SK-N-SH (cell line): Measurements from ENCODE around the gene PELI2. TPM values are rescaled to one million over a fixed set of nuclear protein-coding genes. Genes with fewer than 3 reads are reported as not detected.
A peak's percentile ranks its signal among the peaks of the same experiment; 100 is the strongest.

Experiments
- CTCF ChIA-PET: fragments of 300-600, 350-600 bp; formaldehyde crosslinking; extraction: SDS; loops from one replicate; lab custom pipeline; 2021; lab: Yijun Ruan, JAX
- POLR2A ChIA-PET: fragments of 350-600 bp; sonication (Branson Sonifier 250); formaldehyde crosslinking; extraction: SDS; loops from one replicate; lab custom pipeline; 2020; ENCODE audit warnings: antibody characterized with exemption, inconsistent platforms; lab: Yijun Ruan, JAX
- DNase-seq: peaks from one replicate; pipeline ENCODE4 v3.0.0; 2012
- H2AFZ ChIP-seq: fragments of 200-600 bp; sonication (generic); 2 replicates; pipeline ENCODE4 v1.8.1; 2016; ENCODE audit warnings: antibody characterized with exemption, mild to moderate bottlenecking, low read depth
- H3F3A ChIP-seq: fragments of 200-600 bp; sonication (generic); replicated peaks from 2 replicates; pipeline ENCODE3; 2016; ENCODE audit warnings: antibody characterized with exemption, mild to moderate bottlenecking; ENCODE audit not compliant: insufficient read depth
- H3K27ac ChIP-seq, 2 experiments: fragments of 200-500 bp in 1 of 2; fragments of 200-600 bp in 1 of 2; sonication (Bioruptor generic) in 1 of 2; sonication (generic), shearing (Covaris generic) in 1 of 2; 2 replicates each; pipeline versions ENCODE4 v1.5.1 to v1.6.1; 2014 to 2016; ENCODE audit warnings: low read depth in 2 of 2, inconsistent platforms in 1 of 2, low read length in 1 of 2, mild to moderate bottlenecking in 1 of 2, mixed read lengths in 1 of 2
- H3K27me3 ChIP-seq: fragments of 200-600 bp; sonication (generic), shearing (Covaris generic); 2 replicates; pipeline ENCODE4 v1.6.1; 2016; ENCODE audit warnings: mixed run types; ENCODE audit not compliant: insufficient read depth
- H3K36me3 ChIP-seq, 2 experiments: fragments of 200-500 bp in 1 of 2; fragments of 200-600 bp in 1 of 2; sonication (Bioruptor generic) in 1 of 2; sonication (generic) in 1 of 2; replicated peaks in 1 of 2; 2 replicates each; pipeline versions ENCODE3 to v1.5.1; 2014 to 2016; ENCODE audit warnings: low read length in 1 of 2, mild to moderate bottlenecking in 1 of 2; ENCODE audit not compliant: insufficient read depth in 2 of 2, control insufficient read depth in 1 of 2
- H3K4me1 ChIP-seq, 2 experiments: fragments of 200-500 bp in 1 of 2; fragments of 200-600 bp in 1 of 2; sonication (Bioruptor generic) in 1 of 2; sonication (generic), shearing (Covaris generic) in 1 of 2; 2 replicates each; pipeline versions ENCODE4 v1.5.1 to v1.6.1; 2014 to 2016; ENCODE audit warnings: low read depth in 1 of 2, low read length in 1 of 2, mixed run types in 1 of 2; ENCODE audit not compliant: insufficient read depth in 2 of 2, control insufficient read depth in 1 of 2
- H3K4me2 ChIP-seq: fragments of 200-600 bp; sonication (generic), shearing (Covaris generic); 2 replicates; pipeline ENCODE4 v1.6.1; 2017; ENCODE audit warnings: mixed run types
- H3K4me3 ChIP-seq, 2 experiments: fragments of 200-500 bp in 1 of 2; fragments of 200-600 bp in 1 of 2; sonication (Bioruptor generic) in 1 of 2; sonication (generic), shearing (Covaris generic) in 1 of 2; 2 replicates each; pipeline versions ENCODE4 v1.5.1 to v1.8.1; 2014 to 2016; ENCODE audit warnings: low read depth in 2 of 2, inconsistent platforms in 1 of 2, low read length in 1 of 2, mild to moderate bottlenecking in 1 of 2, mixed read lengths in 1 of 2, moderate library complexity in 1 of 2
- H3K79me2 ChIP-seq: fragments of 200-600 bp; sonication (generic); 2 replicates; pipeline ENCODE4 v1.8.1; 2017; ENCODE audit warnings: mild to moderate bottlenecking; ENCODE audit not compliant: insufficient read depth
- H3K9ac ChIP-seq: fragments of 200-600 bp; sonication (generic); 2 replicates; pipeline ENCODE4 v1.6.1; 2017; ENCODE audit warnings: mixed run types
- H3K9me2 ChIP-seq: fragments of 200-600 bp; sonication (generic); 2 replicates; pipeline ENCODE4 v1.6.1; 2017; ENCODE audit warnings: mixed run types
- H3K9me3 ChIP-seq: fragments of 200-600 bp; sonication (generic); 2 replicates; pipeline ENCODE4 v1.6.1; 2017; ENCODE audit warnings: mixed run types, mild to moderate bottlenecking, moderate library complexity
- H4K20me1 ChIP-seq: fragments of 200-600 bp; sonication (generic); 2 replicates; pipeline ENCODE4 v1.6.1; 2017; ENCODE audit warnings: mild to moderate bottlenecking, mixed run types; ENCODE audit not compliant: insufficient read depth
- CHD2 ChIP-seq: fragments of 150-350 bp; IDR thresholded peaks from 2 replicates; pipeline ENCODE4 v1.6.1; 2018; ENCODE audit warnings: low read length; ENCODE audit not compliant: partially characterized antibody
- CTCF ChIP-seq: fragments of 200-600 bp; sonication (generic); IDR thresholded peaks from 2 replicates; pipeline ENCODE4 v1.6.1; 2017; ENCODE audit warnings: antibody characterized with exemption, mild to moderate bottlenecking, moderate library complexity
- ELF1 ChIP-seq: IDR thresholded peaks from 2 replicates; pipeline ENCODE4 v1.4.0; 2012
- FOXJ3 ChIP-seq: sonication (generic); formaldehyde crosslinking; IDR thresholded peaks from 2 replicates; pipeline ENCODE4 v1.5.1; 2020; ENCODE audit warnings: mild to moderate bottlenecking, missing genetic modification reagents
- IRF3 ChIP-seq: fragments of 150-350 bp; IDR thresholded peaks from 2 replicates; pipeline ENCODE4 v1.6.1; 2016; ENCODE audit warnings: mild to moderate bottlenecking, low read depth, low read length
- JUND ChIP-seq: IDR thresholded peaks from 2 replicates; pipeline ENCODE4 v1.4.0; 2012
- MXI1 ChIP-seq: IDR thresholded peaks from 2 replicates; pipeline ENCODE4 v1.6.1; 2012; ENCODE audit warnings: mild to moderate bottlenecking, low read depth, low read length, improper control_type of control experiment
- NFIC ChIP-seq: IDR thresholded peaks from 2 replicates; pipeline ENCODE4 v1.4.0; 2012; ENCODE audit warnings: borderline replicate concordance
- REST ChIP-seq: IDR thresholded peaks from 2 replicates; pipeline ENCODE4 v1.6.1; 2012; ENCODE audit warnings: mild to moderate bottlenecking, low read depth, low read length, moderate library complexity
- SMC3 ChIP-seq: IDR thresholded peaks from 2 replicates; pipeline ENCODE4 v1.6.1; 2012; ENCODE audit warnings: low read depth, low read length, improper control_type of control experiment
- TAF1 ChIP-seq: IDR thresholded peaks from 2 replicates; pipeline ENCODE4 v1.6.1; 2012; ENCODE audit warnings: low read depth, mild to moderate bottlenecking, low read length, moderate library complexity, borderline replicate concordance
- USF1 ChIP-seq: IDR thresholded peaks from 2 replicates; pipeline ENCODE4 v1.4.0; 2012; ENCODE audit warnings: low read depth, borderline replicate concordance
- WGBS: methylation state at CpG from one replicate; pipeline ENCODE4 v1.1.6; 2017; ENCODE audit warnings: low lambda C conversion rate; 5-methylcytosine and 5-hydroxymethylcytosine counted together
- polyA plus RNA-seq, 3 experiments: library from polyadenylated mRNA; depleted of rRNA; stranded (reverse); fragments of >200 nt; gene quantifications; 2 replicates each; pipeline ENCODE4 v1.2.3, GENCODE V29; 2012

PELI2 gene
- polyA plus RNA-seq, 1 of the 3 experiments (the other 2 are of a cell fraction) = not detected

DNA sequence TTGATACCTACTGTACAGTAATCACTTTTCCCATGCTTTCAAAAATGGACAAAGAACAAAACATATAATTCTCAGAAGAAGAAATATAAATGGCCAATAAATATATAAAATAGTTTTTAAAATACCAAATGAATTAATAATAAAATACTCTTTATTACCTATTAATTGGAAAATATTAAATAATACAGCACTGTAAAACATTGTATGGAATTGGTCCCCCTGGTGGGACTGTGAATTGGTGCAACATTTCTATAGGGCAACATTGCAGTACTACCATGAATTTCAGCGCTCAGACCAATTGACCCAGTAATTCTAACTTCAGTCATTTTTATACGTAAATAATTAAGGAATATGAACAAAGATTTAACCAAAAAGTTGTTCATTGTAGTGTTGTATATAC is 162.6 kb downstream of the PELI2 start:
- CTCF ChIA-PET = no interaction called here
- H3K4me1 ChIP-seq = no peaks in the 10 kb centered on the region
- no peak overlapping the region for H3K4me3 ChIP-seq
- no peaks in the 10 kb centered on the region for H3K9me2 ChIP-seq
- no peaks in the 10 kb centered on the region for H3K36me3 ChIP-seq
- no peak for DNase-seq
- TF ChIP-seq IRF3 = no peak
- TF ChIP-seq USF1 = no peak
- peak; percentile 32; the same call in 1 of the 2 replicates for TF ChIP-seq CTCF
- TF ChIP-seq, all 33 proteins: peak for 1
- Histone ChIP-seq H4K20me1 (no peaks in the 10 kb centered on the region), H3K9me3 (no peaks in the 10 kb centered on the region), H2AFZ (no peak overlapping the region), H3F3A (no peaks in the 10 kb centered on the region), H3K27ac (no peak overlapping the region), H3K4me2 (no peak overlapping the region), H3K9ac (no peak overlapping the region), H3K79me2 (no peaks in the 10 kb centered on the region), H3K27me3 (peaks cover 15% of the 10 kb centered on the region; the same call in 1 of the 2 replicates)
- POLR2A ChIA-PET = no interaction called here
- 26% methylated on average over 2 of the region's 2 CpGs for WGBS

DNA sequence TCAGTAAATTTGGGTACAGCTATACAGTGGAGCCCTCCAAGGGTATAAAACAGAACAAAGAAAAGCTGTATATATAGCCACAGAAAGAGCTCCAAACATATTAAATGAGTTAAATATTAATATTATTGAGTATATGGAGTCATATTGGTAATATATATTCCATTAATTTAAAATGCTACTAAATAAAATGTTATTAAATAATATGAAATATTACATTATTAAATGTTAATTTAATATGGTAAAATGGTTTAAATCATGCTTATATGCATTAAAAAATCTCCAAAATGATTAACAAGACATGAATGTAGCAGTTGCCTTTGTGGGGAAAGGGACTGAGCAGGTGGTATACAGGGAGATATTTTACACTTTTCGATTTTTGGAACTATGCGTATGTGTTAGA is 164.0 kb downstream of the PELI2 start:
- Histone ChIP-seq H3K36me3 (no peaks in the 10 kb centered on the region), H3K27ac (no peak overlapping the region), H4K20me1 (no peaks in the 10 kb centered on the region), H3K79me2 (no peaks in the 10 kb centered on the region), H3K9me2 (no peaks in the 10 kb centered on the region), H2AFZ (no peak overlapping the region), H3K4me2 (no peak overlapping the region), H3K4me1 (no peaks in the 10 kb centered on the region), H3K27me3 (peaks cover 25% of the 10 kb centered on the region), H3K9me3 (no peaks in the 10 kb centered on the region), H3F3A (no peaks in the 10 kb centered on the region), H3K9ac (no peak overlapping the region), H3K4me3 (no peak overlapping the region)
- TF ChIP-seq SMC3 = no peak
- ChIA-PET POLR2A (no interaction called here), CTCF (no interaction called here)
- DNase-seq = no peak
- 69% methylated on average over 2 of the region's 2 CpGs for WGBS

GRCh38 chr14:56284641-56285040 is 166.4 kb downstream of the PELI2 start:
- 53% methylated on average over 1 of the region's 1 CpG for WGBS
- no peak overlapping the region for H3K4me3 ChIP-seq
- TF ChIP-seq SMC3 = no peak
- TF ChIP-seq FOXJ3 = no peak
- TF ChIP-seq REST = no peak
- TF ChIP-seq ELF1 = no peak
- no peak for TF ChIP-seq NFIC
- no peak for TF ChIP-seq MXI1
- no peak for TF ChIP-seq CHD2
- TF ChIP-seq JUND = no peak
- TF ChIP-seq TAF1 = no peak
- TF ChIP-seq, all 33 proteins: peak for 0
- ChIA-PET POLR2A (no interaction called here), CTCF (no interaction called here)
- Histone ChIP-seq H3K36me3 (no peaks in the 10 kb centered on the region), H3K4me1 (no peaks in the 10 kb centered on the region), H3K27ac (no peak overlapping the region), H3K79me2 (no peaks in the 10 kb centered on the region), H3K27me3 (peaks cover 49% of the 10 kb centered on the region), H3K9me2 (no peaks in the 10 kb centered on the region), H3K9ac (no peak overlapping the region), H3K9me3 (no peaks in the 10 kb centered on the region), H2AFZ (no peak overlapping the region), H4K20me1 (no peaks in the 10 kb centered on the region), H3K4me2 (no peak overlapping the region), H3F3A (no peaks in the 10 kb centered on the region)
- DNase-seq = no peak
